HL-60 (cell line): ENCODE measurements around the gene XCL2.

Experiments
- DNase-seq, 2 experiments: peaks; one replicate each; pipeline ENCODE4 v3.0.0-alpha.2; 2010 to 2020; ENCODE audit warnings: low read depth in 1 of 2, low spot score in 1 of 2
- H3K27ac ChIP-seq: fragments of 250-450 bp; sonication (Bioruptor Pico); replicated peaks from 2 replicates; pipeline ENCODE4 v1.5.1; 2020; ENCODE audit warnings: mild to moderate bottlenecking, moderate library complexity
- H3K27me3 ChIP-seq: fragments of 250-450 bp; sonication (Bioruptor Pico); 2 replicates; pipeline ENCODE4 v1.5.1; 2021; ENCODE audit warnings: mild to moderate bottlenecking, moderate library complexity; ENCODE audit not compliant: insufficient read depth, poor library complexity, severe bottlenecking
- H3K4me3 ChIP-seq: replicated peaks from 2 replicates; pipeline ENCODE4 v1.5.1; 2011; ENCODE audit warnings: mild to moderate bottlenecking, control low read depth, low read length; ENCODE audit not compliant: insufficient read depth
- CTCF ChIP-seq: IDR thresholded peaks from one replicate; pipeline ENCODE4 v1.5.1; 2011; ENCODE audit warnings: low read length, control low read depth, inconsistent platforms; ENCODE audit not compliant: insufficient read depth
- GABPA ChIP-seq: IDR thresholded peaks from 2 replicates; pipeline ENCODE4 v1.6.1; 2012; ENCODE audit warnings: low read depth
- POLR2AphosphoS5 ChIP-seq: IDR thresholded peaks from 2 replicates; pipeline ENCODE4 v1.6.1; 2012; ENCODE audit warnings: low read depth
- REST ChIP-seq: IDR thresholded peaks from 2 replicates; pipeline ENCODE4 v1.6.1; 2012; ENCODE audit warnings: low read depth; ENCODE audit not compliant: insufficient replicate concordance
- SPI1 ChIP-seq: IDR thresholded peaks from 2 replicates; pipeline ENCODE4 v1.6.1; 2012; ENCODE audit warnings: low read depth, mild to moderate bottlenecking, borderline replicate concordance

The XCL2 gene

GRCh38 chr1:168570652-168571051 lies 26.9 kb upstream of the XCL2 start:
- DNase-seq = no peak
- H3K27me3 ChIP-seq = no peaks in the 10 kb centered on the region
- TF ChIP-seq REST (no peak), GABPA (no peak), SPI1 (no peak), CTCF (no peak)
- no peak overlapping the region for H3K27ac ChIP-seq
- H3K4me3 ChIP-seq = no peak overlapping the region

GRCh38 chr1:168568346-168568745 lies 24.5 kb upstream of the XCL2 start:
- TF ChIP-seq SPI1 (no peak), CTCF (no peak), GABPA (no peak), POLR2AphosphoS5 (no peak), REST (no peak)
- H3K27me3 ChIP-seq = no peaks in the 10 kb centered on the region
- no peak for DNase-seq
- no peak overlapping the region for H3K27ac ChIP-seq
- H3K4me3 ChIP-seq = no peak overlapping the region

- no peak overlapping the region for H3K27ac ChIP-seq
- no peak overlapping the region for H3K4me3 ChIP-seq
- H3K27me3 ChIP-seq = no peaks in the 10 kb centered on the region
- TF ChIP-seq SPI1 = no peak
- no peak for TF ChIP-seq GABPA
- no peak for TF ChIP-seq POLR2AphosphoS5
- TF ChIP-seq REST = no peak
- TF ChIP-seq CTCF = no peak
- DNase-seq = no peak
These were observed 23.8 kb upstream of the XCL2 start for GRCh38 chr1:168567568-168567967.
